GM12878 (cell line): Measurements from ENCODE around the gene PCSK5. TPM values are rescaled to one million over a fixed set of nuclear protein-coding genes. Genes with fewer than 3 reads are reported as not detected.

Source experiments
- ATAC-seq: fragments of 200-7000 bp; cut with Tn5 transposase; 3 replicates; pipeline ENCODE4 v1.9.1; 2020; ENCODE audit warnings: mild to moderate bottlenecking, moderate library complexity
- BruUV-seq: library from RNA; stranded (reverse); fragments of 400-500 nt; replicated peaks from 2 replicates; lab custom pipeline; 2021; lab: Mats Ljungman, UMichigan
- CTCF ChIA-PET: fragments of 300-600 bp; sonication (Branson Sonifier 250); formaldehyde crosslinking; extraction: SDS; loops from one replicate; lab custom pipeline; 2021; ENCODE audit warnings: inconsistent platforms; lab: Yijun Ruan, JAX
- POLR2A ChIA-PET: fragments of 350-600 bp; formaldehyde crosslinking; extraction: SDS; loops from one replicate; lab custom pipeline; 2021; ENCODE audit warnings: inconsistent platforms; lab: Charles Lee
- RAD21 ChIA-PET: fragments of 300-600 bp; sonication (Branson Sonifier 250); formaldehyde crosslinking; loops from one replicate; lab custom pipeline; 2023; ENCODE audit warnings: antibody characterized with exemption; ENCODE audit not compliant: unreplicated experiment; lab: Charles Lee
- SMC1A ChIA-PET: fragments of 300-600 bp; sonication (Branson Sonifier 250); formaldehyde crosslinking; loops from one replicate; lab custom pipeline; 2023; ENCODE audit not compliant: unreplicated experiment, uncharacterized antibody; lab: Charles Lee
- DNase-seq: peaks from one replicate; pipeline ENCODE4 v3.0.0-alpha.2; 2011; ENCODE audit warnings: low read depth, low spot score
- FAIRE-seq: peaks from 3 replicates; lab custom pipeline; 2011; peaks lifted over from hg19 to GRCh38; lab: Jason Lieb, UNC
- H2AFZ ChIP-seq: 2 replicates; pipeline ENCODE4 v1.6.0; 2011; ENCODE audit warnings: low read depth, low read length, control low read depth; ENCODE audit not compliant: control insufficient read depth
- H3K27ac ChIP-seq: 2 replicates; pipeline ENCODE4 v1.5.1; 2011; ENCODE audit warnings: control low read depth; ENCODE audit not compliant: control insufficient read depth, insufficient read depth
- H3K27me3 ChIP-seq, 2 experiments: replicated peaks in 1 of 2; 2 replicates each; pipeline versions ENCODE4 v1.6.0 to v1.6.1; 2011; ENCODE audit warnings: low read length in 1 of 2; ENCODE audit not compliant: control insufficient read depth in 2 of 2, insufficient read depth in 2 of 2
- H3K36me3 ChIP-seq, 2 experiments: 2 replicates each; pipeline ENCODE4 v1.5.1; 2011; ENCODE audit warnings: low read length in 1 of 2; ENCODE audit not compliant: control insufficient read depth in 2 of 2, insufficient read depth in 2 of 2
- H3K4me1 ChIP-seq: 2 replicates; pipeline ENCODE4 v1.6.1; 2011; ENCODE audit warnings: mild to moderate bottlenecking, low read length, moderate library complexity, mixed read lengths; ENCODE audit not compliant: control insufficient read depth, insufficient read depth
- H3K4me2 ChIP-seq: 2 replicates; pipeline ENCODE4 v1.6.0; 2011; ENCODE audit warnings: control low read depth; ENCODE audit not compliant: control insufficient read depth, insufficient read depth
- H3K4me3 ChIP-seq: fragments of 200-600 bp; sonication (generic); 2 replicates; pipeline ENCODE4 v1.5.1; 2016
- H3K79me2 ChIP-seq: 2 replicates; pipeline ENCODE4 v1.6.0; 2011; ENCODE audit warnings: low read length; ENCODE audit not compliant: control insufficient read depth, insufficient read depth
- H3K9ac ChIP-seq: 2 replicates; pipeline ENCODE4 v1.8.0; 2011; ENCODE audit warnings: low read length, control low read depth, mixed read lengths; ENCODE audit not compliant: control insufficient read depth, insufficient read depth
- H3K9me3 ChIP-seq: replicated peaks from 3 replicates; pipeline ENCODE4 v1.5.1; 2011; ENCODE audit warnings: mild to moderate bottlenecking, low read length; ENCODE audit not compliant: control insufficient read depth, insufficient read depth
- H4K20me1 ChIP-seq: 2 replicates; pipeline ENCODE4 v1.6.0; 2011; ENCODE audit not compliant: control insufficient read depth, insufficient read depth
- ATF7 ChIP-seq: fragments of 450-650 bp; IDR thresholded peaks from 2 replicates; pipeline ENCODE4 v1.6.1; 2016; ENCODE audit warnings: low read depth, mild to moderate bottlenecking
- CBFB ChIP-seq: IDR thresholded peaks from 2 replicates; pipeline ENCODE4 v1.6.1; 2016; ENCODE audit warnings: antibody characterized with exemption, low read depth
- CREB1 ChIP-seq: IDR thresholded peaks from 2 replicates; pipeline ENCODE4 v1.6.1; 2012; ENCODE audit warnings: low read depth, mild to moderate bottlenecking, inconsistent platforms
- CUX1 ChIP-seq: IDR thresholded peaks from 2 replicates; pipeline ENCODE4 v1.6.1; 2012; ENCODE audit warnings: improper control_type of control experiment, low read depth, low read length; ENCODE audit not compliant: insufficient replicate concordance
- E4F1 ChIP-seq: fragments of 450-650 bp; IDR thresholded peaks from 2 replicates; pipeline ENCODE4 v1.6.1; 2018; ENCODE audit warnings: borderline replicate concordance, mild to moderate bottlenecking; ENCODE audit not compliant: partially characterized antibody
- ELK1 ChIP-seq: IDR thresholded peaks from 2 replicates; pipeline ENCODE4 v1.6.1; 2012; ENCODE audit warnings: low read depth, low read length, improper control_type of control experiment
- FOXM1 ChIP-seq: IDR thresholded peaks from 2 replicates; pipeline ENCODE4 v1.6.1; 2012; ENCODE audit warnings: low read depth, mild to moderate bottlenecking, inconsistent platforms, low read length, moderate library complexity
- IRF4 ChIP-seq: IDR thresholded peaks from 2 replicates; pipeline ENCODE4 v1.6.1; 2011; ENCODE audit warnings: low read depth, low read length
- NBN ChIP-seq: fragments of 450-650 bp; IDR thresholded peaks from 2 replicates; pipeline ENCODE4 v1.6.1; 2016
- RELB ChIP-seq: fragments of 450-650 bp; IDR thresholded peaks from 2 replicates; pipeline ENCODE4 v1.6.1; 2017; ENCODE audit warnings: low read depth, mild to moderate bottlenecking, moderate library complexity
- SREBF1 ChIP-seq: IDR thresholded peaks from 2 replicates; pipeline ENCODE4 v1.6.1; 2012; ENCODE audit warnings: mild to moderate bottlenecking, low read length
- TCF12 ChIP-seq: IDR thresholded peaks from 2 replicates; pipeline ENCODE4 v1.6.1; 2011; ENCODE audit warnings: low read depth, mild to moderate bottlenecking, low read length
- TCF3 ChIP-seq: IDR thresholded peaks from 2 replicates; pipeline ENCODE4 v1.6.1; 2012; ENCODE audit warnings: low read depth, mild to moderate bottlenecking, low read length, borderline replicate concordance; ENCODE audit not compliant: insufficient read depth
- ZBED1 ChIP-seq: IDR thresholded peaks from 2 replicates; pipeline ENCODE4 v1.6.1; 2016; ENCODE audit warnings: borderline replicate concordance
- WGBS: methylation state at CpG from one replicate; pipeline ENCODE4 v1.1.6; 2016; ENCODE audit warnings: low lambda C conversion rate; ENCODE audit not compliant: insufficient replicate concordance, insufficient coverage; ENCODE audit errors: missing lambda C conversion rate; 5-methylcytosine and 5-hydroxymethylcytosine counted together
- in situ Hi-C: fragments of 300-500 bp; cut with MboI; formaldehyde crosslinking; loops from 9 replicates; pipeline ENCODE4 v1.14.3; 2018; ENCODE audit warnings: mixed read lengths
- intact Hi-C: fragments of 100-400 bp; cut with micrococcal nuclease; formaldehyde crosslinking; loops from one replicate; pipeline ENCODE4 v1.14.2; 2022; ENCODE audit not compliant: unreplicated experiment
- polyA plus RNA-seq, 11 experiments: library from polyadenylated mRNA; depleted of rRNA in 4 of 11; unstranded in 6 of 11; stranded (reverse) in 5 of 11; fragments of >200 nt; fragmentation: Nextera tagmentation in 4 of 11; fragmentation: Illumina TruSeq in 1 of 11; extraction: Ambion mirVana in 4 of 11; extraction: Trizol in 1 of 11; gene quantifications; 1 replicate in 1 of 11; 2 replicates in 10 of 11; pipeline versions ENCODE4 v1.2.1 to v1.2.3, GENCODE V29; 2011 to 2016; ENCODE audit warnings: inconsistent platforms in 2 of 11, missing spikeins in 2 of 11, low read depth in 1 of 11
- total RNA-seq, 4 experiments: library from RNA; depleted of rRNA in 3 of 4; stranded (reverse); fragments of >200 nt in 3 of 4; fragmentation: Illumina TruSeq in 1 of 4; extraction: Trizol in 1 of 4; gene quantifications; 2 replicates each; pipeline versions ENCODE4 v1.2.1 to v1.2.3, GENCODE V29; 2013 to 2021

The PCSK5 gene
- total and polyA plus RNA-seq, 10 of the 15 experiments (the other 5 are each of a cell fraction or from before 2014, with no cell fraction given) = 0.01 to 0.13 (median 0.04) TPM; not detected in 3

GRCh38 chr9:76003041-76003440 is 112.6 kb downstream of the PCSK5 start:
- ChIA-PET POLR2A (no interaction called here), CTCF (no interaction called here), SMC1A (no interaction called here), RAD21 (no interaction called here)
- intact Hi-C loops = no loop called here
- FAIRE-seq (no peak), ATAC-seq (no peak), DNase-seq (no peak)
- H3K9me3 ChIP-seq = no peaks in the 10 kb centered on the region
- H3K79me2 ChIP-seq = no peaks in the 10 kb centered on the region
- no peak overlapping the region for H3K9ac ChIP-seq
- no peaks in the 10 kb centered on the region for H3K4me1 ChIP-seq
- H3K27me3 ChIP-seq = no peaks in the 10 kb centered on the region
- no peak overlapping the region for H3K27ac ChIP-seq
- no peaks in the 10 kb centered on the region for H3K36me3 ChIP-seq
- H3K4me2 ChIP-seq = no peak overlapping the region
- no peak overlapping the region for H2AFZ ChIP-seq
- TF ChIP-seq CUX1 = no peak
- TF ChIP-seq ATF7 = no peak
- TF ChIP-seq CBFB = no peak
- TF ChIP-seq ELK1 = no peak
- TF ChIP-seq TCF12 = no peak
- no peak for TF ChIP-seq TCF3
- TF ChIP-seq FOXM1 = no peak
- TF ChIP-seq CREB1 = no peak
- TF ChIP-seq SREBF1 = no peak
- no peak for TF ChIP-seq RELB
- TF ChIP-seq IRF4 = no peak
- no peak for TF ChIP-seq ZBED1
- TF ChIP-seq E4F1 = no peak
- no peak for TF ChIP-seq NBN
- H4K20me1 ChIP-seq = no peaks in the 10 kb centered on the region
- no TSS peak for BruUV-seq
- 3% methylated on average over 5 of the region's 5 CpGs for WGBS
- H3K4me3 ChIP-seq = no peak overlapping the region
- in situ Hi-C loops = no loop called here
